OCI-LY1 (cell line): ENCODE measurements around the gene AKT3.

ENCODE experiments used
- CTCF ChIP-seq: fragments of 200-600 bp; sonication (generic), shearing (Covaris generic); IDR thresholded peaks from 2 replicates; pipeline ENCODE4 v1.5.1; 2017; ENCODE audit warnings: mild to moderate bottlenecking, antibody characterized with exemption, low read length, moderate library complexity, mixed read lengths
- EZH2 ChIP-seq: fragments of 200-600 bp; sonication (generic), shearing (Covaris generic); IDR thresholded peaks from 2 replicates; pipeline ENCODE4 v1.8.0; 2017; ENCODE audit warnings: borderline replicate concordance, mixed run types, mild to moderate bottlenecking, antibody characterized with exemption, low read length, moderate library complexity, mixed read lengths

- no peak for TF ChIP-seq EZH2
- no peak for TF ChIP-seq CTCF
These were observed 342.9 kb downstream of the AKT3 start for GRCh38 chr1:243507001-243507671.
